DND-41 (cell line): Measurements from ENCODE around the gene ADAMTS16.

ENCODE experiments used
- CTCF ChIP-seq: IDR thresholded peaks from 2 replicates; pipeline ENCODE4 v1.5.1; 2012; ENCODE audit warnings: borderline replicate concordance, low read length, moderate library complexity, mild to moderate bottlenecking; ENCODE audit not compliant: poor library complexity, severe bottlenecking; ENCODE audit errors: extremely low read depth
- EZH2 ChIP-seq: IDR thresholded peaks from 3 replicates; pipeline ENCODE4 v1.6.1; 2012; ENCODE audit warnings: borderline replicate concordance, low read depth, mild to moderate bottlenecking, moderate library complexity, low read length, inconsistent platforms; ENCODE audit not compliant: severe bottlenecking

GRCh38 chr5:5351288-5351979, 211.3 kb downstream of the ADAMTS16 start:
- TF ChIP-seq CTCF: no peak
- no peak for TF ChIP-seq EZH2
